SW480 (cell line): Measurements from ENCODE around the gene ASCC1.
"Not testable (repeated sequence)": the region's sequence is repeated elsewhere in the genome, so short reads cannot be mapped to it uniquely, and the experiment has no call there.

ENCODE experiments used
- DNase-seq: peaks from one replicate; pipeline ENCODE4 v3.0.0-alpha.2; 2016; ENCODE audit warnings: low spot score

The ASCC1 gene, protein sequence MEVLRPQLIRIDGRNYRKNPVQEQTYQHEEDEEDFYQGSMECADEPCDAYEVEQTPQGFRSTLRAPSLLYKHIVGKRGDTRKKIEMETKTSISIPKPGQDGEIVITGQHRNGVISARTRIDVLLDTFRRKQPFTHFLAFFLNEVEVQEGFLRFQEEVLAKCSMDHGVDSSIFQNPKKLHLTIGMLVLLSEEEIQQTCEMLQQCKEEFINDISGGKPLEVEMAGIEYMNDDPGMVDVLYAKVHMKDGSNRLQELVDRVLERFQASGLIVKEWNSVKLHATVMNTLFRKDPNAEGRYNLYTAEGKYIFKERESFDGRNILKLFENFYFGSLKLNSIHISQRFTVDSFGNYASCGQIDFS

DNA sequence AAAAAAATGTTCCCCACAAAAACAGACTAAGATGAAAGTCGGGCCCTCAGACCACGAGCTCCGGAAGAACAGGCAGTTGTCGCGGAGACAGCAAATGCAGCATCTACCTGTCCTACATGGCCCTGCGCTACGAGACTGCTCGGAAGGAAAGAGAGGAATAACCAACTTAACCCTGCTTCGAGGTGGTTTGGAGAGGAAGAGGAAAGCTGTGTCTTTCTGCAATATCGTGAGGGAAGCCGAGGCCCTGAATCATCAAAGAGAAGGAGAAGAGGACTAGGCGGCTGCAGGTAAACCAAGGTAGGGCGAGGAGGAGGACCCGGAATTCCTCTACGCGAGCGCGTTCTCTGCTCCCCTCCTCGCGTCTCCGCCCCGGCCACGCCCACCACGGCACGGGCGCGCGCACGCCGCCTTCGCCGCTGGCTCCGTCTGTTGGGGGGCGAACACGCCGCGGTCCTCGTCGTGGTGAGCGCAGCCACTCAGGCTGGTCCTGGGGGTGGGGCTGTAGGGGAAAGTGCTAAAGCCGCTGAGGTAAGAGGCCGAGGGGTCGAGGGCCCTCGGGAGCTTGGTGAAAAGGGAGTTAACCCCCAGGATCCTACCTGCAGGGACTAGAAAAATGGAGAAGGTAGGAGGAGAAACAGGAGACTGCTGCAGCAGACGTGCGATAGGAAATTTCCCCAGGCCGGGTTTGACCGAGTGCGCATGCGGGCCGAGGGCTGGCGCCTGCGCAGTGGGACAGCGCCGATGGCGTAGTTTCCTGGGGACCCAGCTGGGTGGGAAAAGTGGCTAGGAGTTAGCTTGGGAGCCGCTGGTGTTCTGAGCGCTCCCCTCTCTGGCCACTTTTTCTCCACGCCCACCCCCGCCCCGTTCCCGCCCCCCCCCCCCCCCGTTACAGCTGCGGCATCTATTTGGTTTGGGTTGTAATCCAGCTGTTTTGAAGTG, at the start of gene ASCC1, which contains the start of gene ANAPC16:
ASCC1 (minus strand) TSS at position 666 of the 939 bp plus-strand sequence. CDS start 2,978 bp downstream, outside the sequence.
ANAPC16 (plus strand) TSS at position 402 of the 939 bp plus-strand sequence. CDS start 7,903 bp downstream, outside the sequence.
- DNase-seq: peak; percentile 87

DNA sequence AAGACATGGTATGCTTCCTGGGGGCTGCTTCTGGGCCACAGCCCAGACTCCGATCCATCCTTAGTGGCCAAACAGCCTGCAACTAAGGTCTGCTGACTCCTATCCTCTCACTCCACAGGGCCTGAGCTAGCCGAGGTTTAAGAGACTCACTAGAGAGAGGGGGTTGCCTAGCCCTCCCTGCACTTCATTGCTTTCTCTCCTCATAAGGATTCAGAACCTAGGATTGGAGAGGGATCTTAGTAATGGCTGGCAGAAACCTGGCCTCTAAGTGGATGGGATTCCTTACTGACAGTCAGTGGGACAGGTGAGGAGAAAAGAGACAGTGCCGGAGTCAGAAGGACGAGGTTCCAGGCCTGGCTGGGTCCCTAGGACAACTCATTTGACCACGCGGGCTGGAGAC, 49.4 kb upstream of the ASCC1 start:
- no peak for DNase-seq

DNA sequence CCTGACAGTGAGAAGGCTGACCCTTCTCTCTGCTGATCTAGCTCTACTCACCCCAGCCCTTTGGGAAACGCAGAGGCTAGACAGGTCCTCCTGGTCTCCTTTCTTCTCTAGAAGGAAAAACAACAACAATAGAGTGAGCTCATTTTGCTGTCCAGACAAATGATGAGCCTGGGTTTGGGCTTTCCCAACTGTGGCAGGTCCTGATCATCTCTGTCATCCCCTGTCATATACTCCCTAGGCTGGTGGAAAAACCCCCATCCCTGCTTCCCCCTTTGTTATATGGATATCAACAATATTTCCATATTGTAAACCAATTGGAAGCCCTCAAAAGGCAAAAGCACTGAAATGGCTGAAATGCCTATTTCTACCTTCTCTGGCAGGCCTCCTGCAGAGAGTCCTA, 48.5 kb upstream of the ASCC1 start:
- no peak for DNase-seq

DNA sequence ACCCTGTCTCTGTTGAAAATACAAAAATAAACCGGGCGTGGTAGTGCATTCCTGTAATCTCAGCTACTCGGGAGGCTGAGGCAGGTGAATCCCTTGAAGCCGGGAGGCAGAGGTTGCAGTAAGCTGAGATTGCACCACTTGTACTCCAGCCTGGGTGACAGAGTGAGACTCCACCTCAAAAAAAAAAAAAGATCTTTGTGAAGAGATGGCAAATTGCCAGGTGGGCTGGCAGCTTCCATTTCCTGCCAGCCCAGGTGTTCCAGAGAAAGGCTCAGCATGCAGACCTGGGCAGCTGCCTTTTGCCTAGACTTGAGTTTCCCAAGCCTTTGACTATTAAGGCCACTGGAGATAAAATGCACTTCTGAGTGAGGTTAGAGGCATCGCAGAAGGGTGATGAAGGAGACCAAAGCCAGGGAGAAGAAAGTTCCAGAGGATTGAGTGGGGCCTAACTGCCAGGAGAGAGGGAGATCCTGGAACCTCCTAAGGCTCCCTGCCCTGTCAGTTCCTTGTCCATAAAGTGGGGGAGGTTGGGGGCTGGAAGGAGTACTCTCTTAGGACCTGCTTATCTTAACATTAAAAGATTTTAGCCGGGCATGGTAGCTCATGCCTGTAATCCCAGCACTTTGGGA, 47.7 kb upstream of the ASCC1 start:
- peak; percentile 88 for DNase-seq

DNA sequence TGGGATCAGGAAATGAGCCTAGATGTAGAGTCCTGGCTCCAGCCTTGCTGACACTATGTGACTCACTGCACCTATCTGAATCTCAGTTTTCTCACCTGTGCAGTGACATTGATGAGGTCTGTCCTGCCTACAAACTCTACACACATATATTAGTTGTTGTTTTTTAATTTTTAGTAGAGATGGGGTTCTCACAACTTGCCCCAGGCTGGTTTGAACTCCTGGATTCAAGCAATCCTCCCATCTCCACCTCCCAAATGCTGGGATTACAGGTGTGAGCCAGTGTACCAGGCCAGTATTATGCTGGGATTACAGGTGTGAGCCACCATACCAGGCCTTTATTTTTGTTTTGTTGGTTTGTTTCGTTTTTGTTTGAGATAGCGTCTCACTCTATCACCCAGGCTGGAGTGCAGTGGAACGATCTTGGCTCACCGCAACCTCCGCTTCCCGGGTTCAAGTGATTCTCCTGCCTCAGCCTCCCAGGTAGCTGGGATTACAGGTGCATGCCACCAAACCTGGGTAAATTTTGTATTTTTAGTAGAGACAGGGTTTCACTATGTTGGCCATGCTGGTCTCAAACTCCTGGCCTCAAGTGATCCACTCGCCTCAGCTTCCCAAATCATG, 45.8 kb upstream of the ASCC1 start:
- DNase-seq: peak; percentile 50

DNA sequence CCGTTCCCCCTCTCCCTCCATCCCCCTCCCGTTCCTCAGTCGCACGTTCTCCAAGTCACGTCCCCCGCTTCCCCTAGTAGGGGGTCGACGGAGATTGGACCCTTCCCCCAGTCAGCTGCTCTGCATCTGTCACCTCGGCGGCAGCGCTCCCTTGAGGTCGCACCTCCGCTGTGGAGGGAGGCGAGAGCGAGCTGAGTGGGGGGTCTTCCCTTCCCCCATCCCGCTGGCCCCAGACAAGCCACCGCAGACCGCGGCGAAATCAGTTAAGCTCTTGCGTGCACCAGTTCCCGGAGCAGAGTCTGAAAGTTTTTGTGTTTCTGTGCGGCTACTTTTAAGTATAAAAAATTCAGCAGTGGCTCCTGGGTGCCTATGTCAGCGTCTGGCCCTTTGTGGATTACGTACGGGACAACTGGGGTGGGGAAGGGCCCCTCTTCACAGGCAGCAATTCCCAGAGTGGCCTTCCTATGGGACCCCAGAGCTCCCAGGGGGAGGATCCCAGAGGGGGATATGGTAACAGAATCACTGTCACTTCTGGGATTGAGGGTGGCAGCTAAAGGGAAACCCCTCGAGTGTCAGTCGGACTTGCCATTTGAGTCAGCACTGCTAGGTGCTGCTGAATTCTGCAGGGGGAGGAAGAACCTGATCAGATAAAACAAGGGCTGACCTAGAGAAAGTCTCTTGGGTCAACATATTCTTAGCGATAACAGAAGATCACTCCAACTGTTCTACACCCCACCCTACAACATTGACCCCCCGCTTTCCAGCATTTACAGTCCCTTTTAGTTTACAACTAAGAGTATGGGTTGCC, 45.1 kb upstream of the ASCC1 start:
- peak; percentile 60 for DNase-seq

DNA sequence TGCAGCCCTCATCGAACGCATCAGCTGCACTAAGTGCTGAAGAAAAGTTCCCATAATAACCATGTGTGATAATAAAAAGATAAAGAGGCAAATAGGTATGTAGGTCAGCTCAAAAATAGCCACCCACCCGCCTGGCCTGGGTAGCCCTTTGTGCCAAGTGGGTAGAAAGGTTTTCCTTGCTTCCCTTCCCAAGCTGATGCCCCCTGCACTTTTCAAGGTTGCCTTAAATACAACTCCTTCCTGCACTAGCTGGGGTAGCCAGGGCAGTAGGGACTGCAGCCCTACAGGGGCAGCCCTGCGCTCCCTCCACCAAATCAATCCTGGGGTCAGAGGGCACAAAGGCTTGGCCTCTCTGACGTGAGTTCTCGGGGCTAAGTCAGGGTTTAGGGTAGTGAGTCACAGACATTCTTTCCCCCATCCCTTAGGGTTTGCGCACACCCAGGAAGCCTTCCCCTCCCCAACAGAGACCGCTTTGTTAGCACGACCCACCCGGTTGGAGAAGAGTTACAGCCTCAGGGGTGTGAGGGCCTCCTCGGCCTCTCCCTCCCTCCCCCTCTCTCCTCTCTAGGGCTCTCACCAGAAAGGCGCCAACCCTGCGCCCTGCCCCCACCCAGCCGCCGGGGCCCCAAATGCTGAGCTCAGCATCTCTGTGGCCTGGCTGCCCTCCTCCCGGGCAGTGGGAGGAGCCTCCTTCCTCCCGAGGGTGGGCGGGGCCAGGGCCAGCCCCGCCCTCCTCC, 44.3 kb upstream of the ASCC1 start:
- peak; percentile 96 for DNase-seq

DNA sequence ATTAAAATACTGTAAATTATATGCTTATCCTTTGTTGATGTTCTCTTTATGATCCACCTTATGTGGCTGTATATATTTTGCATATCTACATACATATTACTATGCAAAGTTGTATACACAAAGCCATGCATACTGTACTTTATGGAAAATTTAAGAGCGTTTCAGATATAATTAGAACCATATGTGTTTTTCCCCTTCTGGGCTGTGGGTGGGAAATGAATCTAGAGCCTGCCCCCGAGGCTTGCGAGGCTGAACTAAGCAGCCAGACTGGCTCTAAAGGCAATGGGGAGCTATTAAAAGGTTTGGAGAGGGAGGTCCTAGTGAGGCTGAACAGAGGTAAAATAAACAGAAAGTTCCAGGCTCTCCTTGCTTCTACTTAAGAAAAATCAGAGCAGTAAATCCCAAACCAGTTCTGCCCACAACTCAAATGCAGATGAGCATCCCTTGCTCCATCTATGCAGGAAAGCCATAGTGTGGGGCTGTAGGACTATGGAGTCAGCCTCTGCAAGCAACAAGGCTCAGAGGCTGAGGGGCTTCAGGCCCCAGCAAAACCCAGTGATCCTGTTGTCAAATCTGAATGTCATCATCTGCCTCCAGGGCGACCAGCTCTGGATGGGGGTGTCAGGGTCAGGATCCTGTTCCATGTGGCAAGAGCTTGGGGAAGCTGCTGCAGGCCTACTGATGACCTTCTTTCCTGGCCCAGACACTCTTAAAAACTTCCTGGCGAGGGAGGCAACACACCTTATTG, 43.6 kb upstream of the ASCC1 start:
- DNase-seq: no peak

DNA sequence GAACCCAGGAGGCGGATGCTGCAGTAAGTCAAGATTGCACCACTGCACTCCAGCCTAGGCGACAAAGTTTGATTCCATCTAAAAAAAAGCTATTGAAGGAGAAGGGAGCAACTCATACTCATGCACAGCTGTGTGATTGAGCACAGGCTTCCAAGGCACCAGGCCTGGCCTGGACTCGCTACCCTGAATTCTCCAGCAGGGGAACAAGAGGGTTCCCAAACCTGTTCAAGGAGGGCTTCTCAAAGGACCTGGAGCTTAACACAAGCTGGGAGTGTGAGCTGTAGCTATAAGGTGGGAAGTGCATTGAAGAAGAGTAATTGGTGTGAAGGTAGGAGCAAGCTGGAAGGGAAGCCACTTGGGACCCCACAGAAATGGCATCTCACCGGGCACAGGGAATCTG, 42.5 kb upstream of the ASCC1 start:
- DNase-seq: no peak

DNA sequence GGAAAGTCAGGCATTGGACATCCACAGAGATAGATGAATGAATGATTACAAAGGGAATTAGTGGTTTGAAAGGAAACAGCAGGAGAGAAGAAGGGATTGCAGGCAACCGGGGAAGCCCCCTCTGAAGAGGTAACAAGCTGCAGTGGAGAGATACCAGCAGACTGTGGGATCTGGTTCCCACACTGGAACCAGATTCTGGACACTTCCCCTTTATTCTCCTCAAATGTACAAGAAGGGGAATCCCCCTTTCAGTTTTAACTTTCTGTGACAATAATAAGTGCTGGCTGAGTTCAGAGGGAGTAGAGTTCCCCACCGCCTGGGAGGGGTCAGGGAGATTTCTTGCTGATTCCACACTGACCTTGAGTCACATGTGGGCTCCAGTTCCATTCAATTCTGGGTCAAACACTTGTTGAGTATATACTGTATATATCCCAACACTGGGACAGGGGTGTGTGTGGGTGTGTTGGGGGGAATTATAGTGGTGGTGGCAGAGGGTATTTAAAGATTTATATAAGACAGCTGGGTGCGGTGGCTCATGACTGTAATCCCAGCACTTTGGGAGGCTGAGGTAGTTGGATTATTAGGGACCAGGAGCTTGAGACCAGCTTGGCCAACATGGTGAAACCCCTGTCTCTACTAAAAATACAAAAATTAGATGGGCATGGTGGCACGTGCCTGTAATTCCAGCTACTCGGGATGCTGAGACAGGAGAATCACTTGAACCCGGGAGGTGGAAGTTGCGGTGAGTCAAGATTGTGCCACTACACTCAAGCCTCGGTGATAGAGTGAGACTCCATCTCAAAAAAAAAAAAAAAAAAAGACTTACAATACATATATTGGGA, 41.2 kb upstream of the ASCC1 start:
- DNase-seq: no peak

DNA sequence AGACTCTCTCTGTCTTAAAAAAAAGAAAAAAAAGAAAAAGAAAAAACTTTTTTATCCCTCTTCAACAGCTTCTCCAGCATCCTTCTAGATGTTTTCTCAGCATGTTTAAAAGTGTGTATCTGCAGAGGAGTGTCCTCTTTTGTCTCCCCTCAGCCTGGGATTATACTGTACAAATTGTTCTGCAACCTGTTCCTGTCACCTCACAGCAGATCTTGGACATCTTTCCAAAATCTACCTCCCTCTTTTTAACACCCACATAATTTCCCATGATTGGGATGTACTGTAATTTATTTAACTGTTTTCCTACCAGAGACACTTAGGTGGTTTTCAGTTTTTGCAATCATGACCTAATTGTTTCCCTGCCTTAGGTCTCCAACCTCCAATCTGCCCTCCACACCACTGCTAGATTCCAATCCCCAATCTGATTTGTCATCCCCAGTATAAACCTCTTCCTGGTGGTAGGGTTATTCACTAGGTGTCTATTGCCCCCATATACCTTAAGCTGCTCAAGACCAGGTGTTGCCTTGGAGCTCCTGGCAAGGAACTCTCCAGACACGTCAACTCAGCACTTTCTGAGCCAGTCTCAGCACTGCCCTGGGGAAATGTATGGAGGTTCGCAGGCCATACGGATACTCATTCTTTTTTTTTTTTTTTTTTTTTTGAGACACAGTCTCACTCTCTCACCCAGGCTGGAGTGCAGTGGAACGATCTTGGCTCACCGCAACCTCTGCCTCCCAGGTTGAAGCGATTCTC, 40.1 kb upstream of the ASCC1 start:
- no peak for DNase-seq

DNA sequence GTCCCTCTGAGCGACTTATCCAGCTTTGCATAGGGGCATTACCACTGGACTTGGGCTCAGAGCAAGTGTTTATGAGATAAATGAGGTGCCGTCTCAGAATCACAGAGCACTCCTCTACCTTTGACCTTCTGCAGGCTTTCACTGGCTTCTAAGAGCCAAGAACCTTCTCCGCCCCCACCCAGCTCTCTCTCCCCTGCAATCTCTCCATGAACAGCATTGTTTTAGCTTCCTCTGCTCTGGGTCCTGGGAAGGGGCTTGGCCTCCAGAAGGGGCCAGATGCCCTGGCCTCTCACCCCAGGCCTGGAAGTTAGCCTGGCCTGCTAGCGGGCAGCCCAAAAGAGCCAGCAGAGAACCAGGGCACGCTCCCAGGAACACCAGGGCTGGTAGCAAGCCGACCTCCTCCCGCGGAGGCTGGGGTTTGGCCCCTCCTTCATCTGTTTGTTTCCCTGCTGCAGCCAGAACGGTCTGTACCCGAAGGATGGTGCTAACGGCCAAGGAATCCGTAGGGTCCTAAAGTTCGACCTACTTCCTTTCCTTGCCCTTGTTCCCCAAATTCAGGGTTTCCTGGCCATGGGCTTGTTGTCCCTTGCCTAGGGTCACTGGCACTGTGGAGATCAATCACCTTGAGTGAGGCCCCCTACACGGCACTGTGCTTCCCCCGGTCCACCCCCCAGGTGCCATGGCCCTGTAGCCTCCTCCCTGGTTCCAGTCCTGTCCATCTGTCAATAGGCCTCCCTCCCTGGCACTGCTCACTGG, 38.9 kb upstream of the ASCC1 start:
- peak; percentile 64 for DNase-seq

DNA sequence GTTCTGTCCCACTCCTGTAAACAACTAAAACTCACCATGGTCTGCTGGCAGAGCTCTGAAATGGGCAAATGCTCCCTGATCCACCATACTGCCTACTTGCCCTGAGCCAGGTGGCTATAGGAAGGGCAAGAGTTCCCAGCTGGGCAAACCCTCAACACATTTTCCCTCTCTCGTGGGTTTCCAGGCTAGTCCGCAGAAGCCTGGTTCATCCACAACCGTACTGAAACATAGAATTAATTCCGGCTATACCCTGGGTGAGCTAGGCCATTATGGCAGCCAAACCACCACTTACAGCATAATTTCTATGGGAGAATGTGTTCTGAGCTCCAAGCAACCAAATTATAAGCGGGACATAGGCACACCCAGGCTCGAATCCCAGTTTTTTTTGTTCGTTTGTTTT, 37.5 kb upstream of the ASCC1 start:
- DNase-seq: no peak

DNA sequence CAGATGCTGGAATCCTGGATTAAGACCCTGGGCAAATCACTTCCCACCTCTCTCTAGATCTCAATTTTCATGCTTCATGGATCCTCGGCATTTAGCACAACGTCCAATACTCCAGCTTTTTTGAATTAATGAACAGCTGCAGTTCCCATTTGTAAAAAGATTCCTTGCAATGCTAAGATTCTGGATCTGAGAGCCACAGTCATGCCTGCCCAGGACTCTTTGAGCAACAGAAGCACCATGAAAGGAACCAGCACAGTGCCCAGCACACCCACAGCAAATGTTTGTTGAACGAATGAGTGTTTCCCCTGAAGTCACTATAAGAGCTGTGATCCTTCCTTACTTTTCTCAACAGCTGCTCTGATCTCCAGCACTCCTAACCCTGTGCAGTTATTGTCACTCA, 36.9 kb upstream of the ASCC1 start:
- DNase-seq: no peak

DNA sequence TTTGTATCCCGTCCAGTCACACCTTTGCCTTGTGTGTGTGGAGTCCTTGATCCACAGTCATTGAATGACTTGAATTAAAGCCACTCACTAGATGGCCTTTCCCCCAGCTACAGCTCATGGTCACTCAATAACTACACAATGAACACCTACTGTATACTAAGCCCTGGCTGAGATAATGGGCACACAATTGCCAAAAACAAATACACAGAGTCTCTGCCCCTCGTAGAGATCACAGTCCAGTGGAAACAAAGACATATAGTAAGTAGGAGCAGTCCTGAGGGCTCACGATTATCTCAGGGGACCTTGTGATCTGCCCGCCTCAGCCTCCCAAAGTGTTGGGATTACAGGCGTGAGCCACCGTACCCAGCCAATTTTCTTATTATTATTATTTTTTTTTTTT, 35.6 kb upstream of the ASCC1 start:
- no peak for DNase-seq

DNA sequence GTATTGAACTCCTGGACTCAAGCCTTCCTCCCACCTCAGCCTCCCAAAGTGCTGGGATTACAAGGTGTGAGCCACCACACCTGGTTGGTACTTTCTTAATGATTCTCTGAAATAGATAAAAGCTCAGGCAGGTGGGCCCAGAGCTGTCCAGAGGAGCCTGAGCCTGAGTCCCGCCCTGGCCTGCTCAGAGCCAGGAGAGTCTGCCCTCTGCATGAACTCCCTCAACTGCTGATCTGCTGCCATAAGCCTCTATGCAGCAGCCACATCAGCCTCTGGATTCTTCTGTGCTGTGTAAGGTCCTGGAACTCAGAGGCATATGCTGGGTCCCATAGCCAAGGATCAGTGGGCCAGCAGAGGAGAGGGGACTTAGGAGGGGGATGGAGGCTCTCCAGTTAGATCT, 34.6 kb upstream of the ASCC1 start:
- no peak for DNase-seq

DNA sequence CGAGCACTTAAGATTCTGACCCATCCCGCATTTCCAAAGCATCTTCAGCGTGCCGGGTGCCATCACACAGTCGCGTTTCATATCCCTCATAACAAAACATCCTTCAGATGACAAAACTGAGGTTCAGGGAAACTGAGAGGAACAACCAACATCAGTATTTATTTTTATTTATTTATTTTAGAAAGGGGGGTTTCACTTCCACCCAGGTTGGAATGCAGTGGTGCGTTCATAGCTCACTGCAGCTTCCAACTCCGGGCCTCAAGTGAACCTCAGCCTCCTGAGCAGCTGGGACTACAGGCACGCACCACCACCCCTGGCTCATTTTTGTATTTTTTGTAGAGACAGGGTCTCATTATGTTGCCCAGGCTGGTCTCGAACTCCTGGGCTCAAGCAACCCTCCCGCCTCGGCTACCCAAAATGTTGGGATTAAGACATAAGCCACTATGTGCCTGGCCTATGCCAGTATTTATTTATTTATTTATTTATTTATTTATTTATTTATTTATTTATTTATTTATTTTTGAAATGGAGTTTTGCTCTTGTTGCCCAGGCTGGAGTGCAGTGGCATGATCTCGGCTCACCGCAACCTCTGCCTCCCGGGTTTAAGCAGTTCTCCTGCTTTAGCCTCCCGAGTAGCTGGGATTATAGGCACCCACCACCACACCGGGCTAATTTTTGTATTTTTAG, 33.2 kb upstream of the ASCC1 start:
- DNase-seq: not testable (repeated sequence)
